Fibroblast of skin of back (primary cell): ENCODE data around the gene DBT.

ENCODE experiments used
- DNase-seq: peaks from one replicate; pipeline ENCODE4 v3.0.0-alpha.2; 2013

The DBT gene

DNA sequence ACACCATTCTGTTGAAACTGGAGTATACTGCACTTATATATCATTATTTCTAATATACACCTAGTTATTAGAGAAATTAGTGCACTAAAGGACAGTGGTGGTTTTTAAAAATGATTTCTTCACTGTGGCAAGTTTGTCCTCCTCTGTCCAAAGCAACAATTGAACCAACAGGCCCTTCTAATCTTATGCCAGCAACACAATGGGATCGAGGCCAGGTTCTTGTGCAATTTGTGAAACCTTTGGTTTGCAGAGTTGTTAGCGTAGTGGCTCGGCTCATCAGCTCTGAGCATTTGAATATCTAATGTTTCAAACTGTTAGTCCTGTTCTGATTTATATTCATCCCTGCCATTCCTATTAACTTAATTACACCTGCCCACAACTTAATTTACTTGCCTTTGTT lies 61.7 kb downstream of the DBT start:
- DNase-seq: no peak

DNA sequence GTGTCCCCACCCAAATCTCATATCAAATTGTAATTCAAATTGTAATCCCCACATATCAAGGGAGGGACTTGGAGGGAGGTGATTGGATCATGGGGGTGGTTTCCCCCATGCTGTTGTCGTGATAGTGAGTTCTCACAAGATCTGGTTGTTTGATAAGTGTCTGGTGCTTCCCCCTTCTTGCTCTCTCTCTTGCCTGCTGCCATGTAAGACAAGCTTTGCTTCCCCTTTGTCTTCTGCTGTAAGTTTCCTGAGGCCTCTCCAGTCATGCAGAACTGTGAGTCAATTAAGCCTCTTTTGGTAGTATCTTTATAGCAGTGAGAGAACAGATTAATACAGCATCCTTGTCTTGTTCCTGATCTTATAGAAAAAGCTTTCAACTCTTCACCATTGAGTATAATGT lies 65.1 kb downstream of the DBT start:
- DNase-seq: no peak

DNA sequence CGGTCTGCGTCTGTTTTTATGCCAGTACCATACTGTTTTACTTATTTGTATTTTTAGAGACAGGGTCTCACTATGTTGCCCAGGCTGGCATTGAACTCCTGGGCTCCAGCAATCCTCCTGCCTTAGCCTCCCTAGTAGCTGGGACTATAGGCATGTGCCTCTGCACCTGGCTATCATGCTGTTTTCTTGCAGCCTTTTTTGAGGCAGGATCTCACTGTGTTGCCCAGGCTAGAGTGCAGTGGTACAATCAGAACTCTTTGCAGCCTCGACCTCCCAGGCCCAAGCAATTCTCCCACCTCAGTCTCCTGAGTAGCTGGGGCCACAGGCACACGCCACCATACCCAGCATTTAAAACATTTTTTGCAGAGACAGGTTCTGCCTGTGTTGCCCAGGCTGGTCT lies 66.3 kb downstream of the DBT start:
- no peak for DNase-seq

DNA sequence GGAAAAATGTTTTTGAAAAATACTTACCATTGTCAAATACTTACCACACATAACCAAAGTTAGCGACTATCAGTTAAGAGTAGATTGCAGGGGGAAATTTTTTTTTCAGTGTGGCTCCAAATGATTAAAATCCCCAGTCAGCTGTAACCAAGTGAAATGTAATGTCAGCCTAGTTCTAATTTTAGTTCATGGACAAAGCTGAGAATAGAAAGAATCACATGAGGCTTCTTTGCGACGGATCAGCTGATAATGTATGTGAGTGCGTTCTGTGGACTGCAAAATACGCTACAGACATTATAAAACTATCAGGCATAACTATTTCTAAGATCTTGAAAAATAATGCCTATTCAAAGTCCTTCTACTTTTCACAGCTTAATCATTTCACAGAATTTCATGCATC lies 71.5 kb downstream of the DBT start, which contains the start of gene LRRC39:
Gene LRRC39, minus strand, starts transcription at position 166 of the 400 bp plus-strand sequence. CDS start 9,740 bp downstream, outside the sequence.
- DNase-seq: no peak

DNA sequence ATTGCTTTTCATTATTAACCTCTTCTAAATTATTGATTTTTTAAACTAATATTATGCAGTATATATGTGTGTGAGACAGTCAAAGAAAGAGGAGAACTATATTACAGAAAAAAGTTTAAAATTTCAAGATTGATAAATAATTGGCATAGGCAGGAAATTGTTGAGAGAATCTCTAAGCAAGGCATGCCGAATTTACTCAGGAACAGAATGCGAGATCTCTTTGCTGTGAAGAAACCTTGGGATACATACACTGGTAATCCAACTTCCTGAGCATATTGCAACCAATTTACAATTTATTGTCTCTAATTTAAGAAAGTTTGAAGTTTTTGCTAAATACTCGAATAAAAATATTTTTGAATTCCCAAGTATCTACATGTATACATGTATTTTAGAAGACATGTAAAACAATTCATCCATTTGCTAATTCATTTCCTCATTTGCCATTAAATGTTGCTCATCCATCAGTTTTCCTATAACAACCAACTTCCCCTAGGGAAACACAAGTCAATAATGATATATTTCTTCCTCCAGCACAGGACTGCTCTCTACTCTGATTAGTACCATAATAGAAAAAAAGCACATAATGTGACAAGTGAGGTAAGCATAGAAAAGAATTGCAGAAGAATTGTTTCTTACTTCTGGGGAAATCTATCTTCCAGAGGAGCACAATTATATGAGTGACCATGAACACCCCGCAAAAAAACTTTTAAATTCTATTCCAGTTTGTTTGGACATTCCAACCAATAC lies 72.2 kb downstream of the DBT start:
- no peak for DNase-seq

DNA sequence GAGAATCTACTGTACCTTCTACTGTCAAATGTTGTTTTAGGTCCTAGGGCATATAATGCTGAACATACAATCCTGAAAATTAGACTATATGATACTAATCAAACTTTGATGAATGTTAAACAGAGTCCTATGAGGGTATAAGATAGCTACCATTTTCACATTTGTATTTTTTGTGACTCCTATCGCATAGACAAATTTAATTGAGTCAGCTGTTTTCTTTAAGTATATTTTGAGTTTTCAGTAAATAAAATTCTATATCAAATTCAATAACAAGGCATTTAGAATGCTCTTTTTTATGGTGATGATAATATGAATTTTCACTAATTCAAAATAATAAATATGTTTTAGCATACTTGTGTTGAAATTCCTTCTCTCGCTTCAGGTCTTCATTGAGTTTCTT lies 81.6 kb downstream of the DBT start:
- no peak for DNase-seq

DNA sequence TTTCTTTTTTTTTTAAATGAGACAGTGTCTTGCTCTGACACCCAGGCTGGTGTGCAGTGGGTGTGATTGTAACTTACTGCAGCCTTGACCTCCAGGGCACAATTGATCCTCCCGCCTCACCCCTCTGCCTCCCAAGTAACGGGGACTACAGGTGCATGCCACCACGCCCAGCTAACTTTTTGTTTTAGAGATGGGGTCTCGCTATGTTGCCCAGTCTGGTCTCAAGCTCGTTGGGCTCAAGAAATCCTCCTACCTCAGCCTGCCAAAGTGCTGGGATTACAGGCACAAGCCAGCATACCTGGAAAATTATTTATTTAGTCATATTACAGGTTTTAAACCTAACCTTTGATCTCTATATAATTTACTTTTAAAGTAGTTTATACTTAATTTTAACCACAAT lies 84.9 kb downstream of the DBT start:
- no peak for DNase-seq

DNA sequence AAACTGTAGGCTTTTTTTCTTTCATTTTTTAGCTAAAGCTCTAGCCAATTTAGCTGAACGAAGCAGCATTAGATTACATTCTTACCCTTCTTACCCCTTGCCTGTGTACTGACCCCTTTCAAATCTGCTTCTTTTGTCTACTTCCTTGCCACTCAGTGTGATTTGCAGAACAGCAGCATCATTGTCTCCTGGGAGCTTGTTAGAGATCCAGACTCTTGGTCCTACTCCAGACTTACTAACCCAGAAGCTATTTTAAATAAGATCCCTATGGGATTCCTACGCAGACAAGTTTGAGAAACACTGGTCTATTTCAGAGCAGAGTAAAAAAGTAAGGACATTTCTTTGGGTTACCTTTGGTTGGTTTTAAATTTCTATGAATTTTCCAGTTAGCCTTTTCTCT lies 85.4 kb downstream of the DBT start:
- DNase-seq: peak; percentile 77

DNA sequence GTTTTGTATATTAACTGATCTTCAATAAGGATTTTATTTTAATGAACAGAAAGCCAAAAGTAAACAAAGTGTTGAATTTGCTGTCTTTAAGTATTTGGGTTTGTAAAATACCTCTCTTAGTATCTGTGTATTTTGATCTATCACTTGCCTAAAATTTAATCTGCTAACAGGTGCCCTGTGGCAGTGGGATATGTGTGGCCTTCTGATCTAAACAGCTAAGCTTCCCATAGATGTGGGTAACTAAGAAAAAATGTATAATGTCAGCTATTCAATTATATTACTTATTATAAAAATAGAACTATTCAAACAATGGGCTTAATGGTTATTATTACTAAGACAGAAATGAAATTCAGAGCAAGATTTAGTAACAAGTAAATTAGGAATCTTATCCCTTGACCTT lies 86.8 kb downstream of the DBT start:
- no peak for DNase-seq

DNA sequence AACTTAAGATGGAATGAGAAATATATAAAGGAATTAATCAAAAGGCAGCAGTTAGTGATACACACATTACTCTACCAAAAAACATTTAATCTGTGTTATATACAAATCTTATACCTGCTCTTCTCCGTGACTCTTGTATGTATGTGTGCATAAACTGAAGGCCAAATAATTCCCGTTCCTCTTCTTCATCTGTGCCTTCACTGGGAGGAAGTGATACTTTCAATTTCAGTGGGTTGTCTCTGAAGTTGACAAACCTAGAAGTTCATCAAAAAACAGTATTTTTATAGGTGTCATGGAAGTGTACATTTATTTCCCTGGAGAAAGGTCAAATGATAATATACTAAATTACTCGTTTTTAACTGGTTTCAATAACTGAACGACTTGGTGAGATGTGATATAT lies 97.4 kb downstream of the DBT start:
- no peak for DNase-seq

DNA sequence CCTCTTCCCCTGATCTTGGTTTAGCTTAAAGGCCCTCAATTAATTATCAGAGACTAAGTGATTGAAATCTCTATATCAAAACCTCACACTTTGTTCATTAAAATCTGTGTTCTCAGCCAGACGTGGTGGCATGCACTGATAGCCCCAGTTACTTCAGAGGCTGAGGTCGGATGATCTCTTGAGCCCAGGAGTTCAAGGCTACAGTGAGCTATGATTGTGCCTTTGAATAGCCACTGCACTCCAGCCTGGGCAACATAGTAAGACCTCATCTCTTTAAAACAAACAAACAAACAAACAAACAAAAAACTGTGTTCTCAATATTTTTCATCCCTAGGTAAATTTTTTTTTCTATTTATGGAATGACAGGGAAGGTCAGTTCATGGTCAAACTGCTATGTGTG lies 98.0 kb downstream of the DBT start:
- no peak for DNase-seq

DNA sequence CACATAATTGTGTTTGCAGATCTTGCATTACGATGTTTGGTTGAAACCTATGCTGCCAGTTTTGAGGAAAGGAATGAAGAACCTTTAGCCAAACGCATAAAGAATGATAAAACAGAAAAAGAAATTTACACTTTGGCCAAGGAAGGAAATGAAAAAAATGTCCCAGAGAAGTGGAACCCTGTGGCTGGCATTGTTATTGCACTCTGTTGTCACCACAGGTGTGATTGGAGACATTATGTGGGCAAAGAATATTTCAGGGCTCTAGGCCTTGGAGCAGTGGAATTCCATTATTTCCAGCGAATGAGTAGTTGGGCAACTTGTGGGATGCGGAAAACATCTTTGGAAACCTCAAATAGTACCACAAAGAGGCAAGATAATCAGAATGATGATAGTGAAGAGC lies 101.8 kb downstream of the DBT start:
- no peak for DNase-seq

DNA sequence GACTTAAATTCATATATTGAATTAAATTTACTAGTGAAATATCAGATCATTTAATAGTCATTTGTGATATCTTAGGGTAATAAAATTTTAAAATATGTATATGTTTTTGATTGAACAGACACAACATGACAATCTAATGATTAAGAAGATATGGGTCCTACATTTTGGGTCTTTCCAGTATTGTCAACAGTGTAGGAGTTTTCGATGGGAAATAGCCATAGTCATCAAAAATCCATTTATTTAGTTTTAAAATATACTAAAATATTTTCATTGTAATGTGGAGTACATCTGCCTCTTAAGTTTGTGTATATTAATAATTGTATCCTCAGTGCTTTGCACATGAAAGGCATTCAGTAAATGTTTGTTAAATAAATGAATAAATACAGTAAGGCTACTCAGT lies 102.7 kb downstream of the DBT start:
- no peak for DNase-seq

DNA sequence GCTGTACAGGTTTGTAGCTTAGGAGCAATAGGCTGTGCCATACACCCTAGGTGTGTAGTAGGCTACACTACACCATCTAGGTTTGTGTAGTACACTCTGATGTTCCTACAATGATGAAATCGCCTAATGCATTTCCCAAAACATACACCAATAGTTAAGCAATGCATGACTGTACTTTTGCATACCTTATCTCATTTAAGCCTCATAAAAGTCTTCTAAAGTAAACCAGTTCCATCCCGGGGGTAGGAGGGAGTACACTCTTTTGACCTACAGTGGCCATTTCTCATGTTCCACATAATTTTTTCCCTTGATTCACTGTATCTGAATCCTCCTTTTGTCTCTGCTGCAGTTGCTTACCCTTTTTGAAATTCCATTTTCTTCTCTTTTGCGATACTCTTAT lies 104.5 kb downstream of the DBT start:
- DNase-seq: no peak

DNA sequence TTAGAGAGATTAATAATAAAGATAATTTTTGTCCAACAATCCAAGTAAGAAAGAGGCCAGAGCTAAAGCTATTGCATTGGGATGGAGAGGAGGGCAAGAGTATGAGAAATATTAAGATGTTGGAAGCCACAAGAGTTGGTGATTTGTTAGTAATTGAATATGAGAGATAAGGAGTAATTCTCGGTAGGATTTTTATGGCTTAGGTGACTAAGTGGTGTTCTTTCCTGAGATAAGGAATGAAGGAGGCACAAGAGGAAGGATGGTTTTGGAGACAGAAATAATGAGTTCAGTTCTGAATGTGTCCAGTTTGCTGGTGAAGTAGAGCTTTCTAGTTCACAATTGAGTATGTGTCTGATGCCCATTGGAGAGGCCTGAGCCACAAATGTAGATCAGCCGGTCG lies 107.3 kb downstream of the DBT start:
- no peak for DNase-seq

DNA sequence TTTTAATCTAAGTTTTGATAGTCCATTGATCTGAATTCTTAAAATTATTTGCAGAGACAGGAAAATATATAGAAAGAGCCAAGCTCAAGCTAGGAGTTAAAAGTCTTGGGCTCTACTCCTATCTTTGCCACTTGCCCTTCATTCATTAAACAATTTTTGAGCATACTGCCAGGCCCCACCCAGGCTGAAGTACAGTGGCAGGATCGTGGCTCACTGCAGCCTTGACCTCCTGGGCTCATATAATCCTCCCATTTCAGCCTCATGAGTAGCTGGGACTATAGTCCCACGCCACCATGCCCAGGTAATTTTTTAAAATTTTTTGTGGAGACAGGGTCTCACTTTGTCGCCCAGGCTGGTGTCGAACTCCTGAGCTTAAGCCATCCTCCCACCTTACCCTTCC lies 108.4 kb downstream of the DBT start:
- no peak for DNase-seq

DNA sequence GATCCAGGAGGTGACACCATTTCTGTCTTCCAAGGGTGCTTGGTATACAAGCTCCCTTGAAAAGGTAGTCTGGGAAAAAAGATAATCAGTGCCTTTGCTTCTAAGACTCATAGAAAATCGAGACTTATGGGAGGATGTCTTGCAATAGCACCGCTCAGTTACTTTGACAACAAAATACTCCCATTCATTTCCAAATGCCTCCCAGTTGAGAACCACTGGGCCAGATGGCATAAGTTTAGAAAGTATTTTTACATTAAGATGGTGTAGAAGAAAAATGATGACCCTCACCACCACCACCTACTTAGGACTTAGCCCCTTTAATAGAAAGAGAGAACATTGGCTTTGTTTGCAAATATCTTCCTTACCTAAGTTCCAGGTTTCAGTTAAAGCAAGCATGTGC lies 112.0 kb downstream of the DBT start:
- DNase-seq: no peak
